BLaER1 treated with 17β-estradiol and CSF1 and Interleukin-3, amounts not matched to agents 10 nM and 100 nM (cell line): ENCODE results near the gene RGS6.
A peak's percentile ranks its signal among the peaks of the same experiment; 100 is the strongest.
"Not testable (repeated sequence)": the region's sequence is repeated elsewhere in the genome, so short reads cannot be mapped to it uniquely, and the experiment has no call there.

Experiments used
- H3K27ac ChIP-seq, 11 experiments: shearing (Covaris generic); formaldehyde crosslinking; 2 replicates each; pipeline ENCODE4 v1.8.1; 2022
- H3K27me3 ChIP-seq, 11 experiments: shearing (Covaris generic); formaldehyde crosslinking; 2 replicates each; pipeline ENCODE4 v1.8.1; 2022
- H3K36me3 ChIP-seq, 11 experiments: shearing (Covaris generic); formaldehyde crosslinking; 2 replicates each; pipeline ENCODE4 v1.8.1; 2022
- H3K4me1 ChIP-seq, 10 experiments: shearing (Covaris generic); formaldehyde crosslinking; 2 replicates each; pipeline ENCODE4 v1.8.1; 2022
- H3K4me2 ChIP-seq, 11 experiments: shearing (Covaris generic); formaldehyde crosslinking; 2 replicates each; pipeline ENCODE4 v1.8.1; 2022
- H3K4me3 ChIP-seq, 10 experiments: shearing (Covaris generic); formaldehyde crosslinking; 2 replicates each; pipeline ENCODE4 v1.8.1; 2022
- H3K9ac ChIP-seq, 11 experiments: shearing (Covaris generic); formaldehyde crosslinking; 2 replicates each; pipeline ENCODE4 v1.8.1; 2022
- H3K9me3 ChIP-seq, 11 experiments: shearing (Covaris generic); formaldehyde crosslinking; replicated peaks in 1 of 11; 2 replicates each; pipeline ENCODE4 v1.8.1; 2022
- H4K20me1 ChIP-seq, 11 experiments: shearing (Covaris generic); formaldehyde crosslinking; 2 replicates each; pipeline ENCODE4 v1.8.1; 2022
- Cebpa-rat ChIP-seq, 11 experiments: shearing (Covaris generic); IDR thresholded peaks; 2 replicates each; pipeline ENCODE4 v1.8.1; 2022

Gene RGS6

GRCh38 chr14:71907793-71908515 is 24.3 kb upstream of the RGS6 start:
- no peak for TF ChIP-seq Cebpa-rat (IDR thresholded peaks at IDR 0.05)
- H3K9ac ChIP-seq, result no peak overlapping the region
- H3K36me3 ChIP-seq, result no peaks in the 10 kb centered on the region
- no peak overlapping the region for H3K4me3 ChIP-seq
- no peak overlapping the region for H3K4me2 ChIP-seq
- no peaks in the 10 kb centered on the region for H3K27me3 ChIP-seq
- no peaks in the 10 kb centered on the region; a peak in 1 of 20 replicates for H3K4me1 ChIP-seq
- H3K27ac ChIP-seq, result no peak overlapping the region
- no peaks in the 10 kb centered on the region for H3K9me3 ChIP-seq
- H4K20me1 ChIP-seq, result no peaks in the 10 kb centered on the region

DNA sequence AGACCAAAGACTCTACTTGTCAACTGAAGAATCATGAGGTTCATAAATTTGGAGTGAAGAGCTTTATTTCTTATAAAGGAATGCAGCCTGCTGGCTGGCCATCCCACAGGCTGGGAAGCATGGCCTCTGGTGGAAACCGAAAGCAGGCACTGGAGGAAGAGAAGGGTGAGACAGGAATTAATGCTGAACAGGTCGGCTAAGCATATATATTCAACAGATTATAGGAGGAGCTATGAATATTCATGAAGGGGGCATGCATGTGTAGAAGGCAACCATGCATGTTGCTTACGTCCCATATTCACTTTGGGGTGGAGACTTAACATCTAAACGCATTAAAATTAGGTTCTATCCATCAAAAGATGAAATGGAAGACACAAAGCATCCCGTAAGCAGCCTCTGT is 20.6 kb upstream of the RGS6 start:
- Histone ChIP-seq H3K27me3 (no peaks in the 10 kb centered on the region), H3K9me3 (no peaks in the 10 kb centered on the region), H4K20me1 (no peaks in the 10 kb centered on the region), H3K4me3 (no peak overlapping the region), H3K36me3 (no peaks in the 10 kb centered on the region), H3K4me1 (no peaks in the 10 kb centered on the region; a peak in 1 of 20 replicates), H3K4me2 (no peak overlapping the region), H3K9ac (no peak overlapping the region), H3K27ac (no peak overlapping the region)
- TF ChIP-seq Cebpa-rat (IDR thresholded peaks at IDR 0.05), result no peak

DNA sequence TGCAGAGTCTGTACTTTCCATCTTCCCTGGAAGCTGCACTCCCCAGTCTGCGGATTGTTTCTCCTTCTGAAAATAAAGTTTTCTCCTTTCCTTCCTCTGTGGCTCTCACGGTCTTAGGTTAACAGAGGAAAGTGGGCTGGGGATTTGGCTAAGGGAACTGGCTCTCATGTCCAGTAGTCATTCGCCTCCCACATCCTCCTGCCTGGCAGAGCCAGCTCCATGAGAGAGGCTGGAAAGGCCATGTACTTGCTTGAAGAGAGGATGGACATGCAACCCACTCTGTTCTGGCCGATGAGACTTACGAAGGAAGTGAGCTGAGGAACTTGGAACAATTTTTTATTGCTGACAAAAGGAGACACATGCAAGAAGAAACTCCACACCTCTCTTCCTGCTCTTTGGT is 18.9 kb upstream of the RGS6 start:
- Histone ChIP-seq H3K9me3 (no peaks in the 10 kb centered on the region), H3K27ac (no peak overlapping the region), H3K4me1 (no peaks in the 10 kb centered on the region; a peak in 1 of 20 replicates), H3K9ac (no peak overlapping the region), H3K4me3 (no peak overlapping the region), H3K27me3 (no peaks in the 10 kb centered on the region), H3K36me3 (no peaks in the 10 kb centered on the region), H4K20me1 (no peaks in the 10 kb centered on the region), H3K4me2 (no peak overlapping the region)
- no peak for TF ChIP-seq Cebpa-rat (IDR thresholded peaks at IDR 0.05)

DNA sequence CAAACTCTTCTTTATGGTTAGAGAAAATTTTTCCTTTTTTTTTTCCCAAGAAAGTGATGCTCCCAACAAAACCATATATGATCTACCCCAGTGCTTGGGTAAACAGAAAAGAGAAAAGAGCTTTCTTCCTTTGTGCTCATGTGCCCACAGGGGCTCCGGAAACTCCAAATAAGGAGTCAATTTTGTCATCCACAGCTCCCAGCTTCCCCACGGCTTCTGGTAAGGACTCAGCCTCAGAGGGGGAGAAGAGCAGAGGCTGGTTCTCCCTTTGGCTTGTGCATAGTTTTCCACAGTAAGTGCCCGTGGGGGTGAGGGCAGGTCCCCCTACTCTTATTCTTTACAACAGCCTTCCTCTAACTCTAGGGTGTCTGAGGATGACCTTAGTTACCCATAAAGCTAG is 13.3 kb upstream of the RGS6 start:
- H3K4me2 ChIP-seq, result no peak overlapping the region
- H3K27ac ChIP-seq, result no peak overlapping the region
- H3K27me3 ChIP-seq, result no peaks in the 10 kb centered on the region
- H3K4me1 ChIP-seq, result no peaks in the 10 kb centered on the region
- no peaks in the 10 kb centered on the region for H3K36me3 ChIP-seq
- H3K9ac ChIP-seq, result no peak overlapping the region
- 0 out of 22 replicates have a peak, but pooled peaks cover 0 to 7% (median 0%) of the 10 kb centered on the region in 11 experiments for H3K9me3 ChIP-seq
- H3K4me3 ChIP-seq, result no peak overlapping the region
- TF ChIP-seq Cebpa-rat (IDR thresholded peaks at IDR 0.05), result no peak
- no peaks in the 10 kb centered on the region for H4K20me1 ChIP-seq

DNA sequence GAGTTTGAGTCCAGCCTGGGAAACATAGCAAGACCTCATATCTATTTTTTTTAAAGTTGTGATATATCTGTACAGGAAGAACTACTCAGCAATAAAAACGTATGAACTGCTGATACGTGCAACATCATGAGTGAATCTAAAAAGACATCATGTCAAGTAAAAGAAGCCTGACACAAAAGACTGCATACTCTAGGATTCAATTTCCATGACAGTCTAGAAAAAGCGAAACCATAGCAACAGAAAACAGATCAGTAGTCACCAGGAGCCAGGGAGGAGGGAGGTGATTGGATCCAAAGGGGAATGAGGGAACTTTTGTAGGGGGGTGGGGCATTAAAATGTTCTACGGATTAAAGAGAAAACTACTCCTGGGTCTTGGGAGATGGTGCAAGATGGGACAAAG is 8.7 kb upstream of the RGS6 start:
- Histone ChIP-seq H3K9ac (no peak overlapping the region), H3K27me3 (no peaks in the 10 kb centered on the region), H3K9me3 (peaks cover 0 to 7% (median 0%) of the 10 kb centered on the region in 11 experiments; a peak in 2 of 22 replicates), H3K4me1 (no peaks in the 10 kb centered on the region), H3K4me2 (no peak overlapping the region), H3K36me3 (no peaks in the 10 kb centered on the region), H3K27ac (no peak overlapping the region), H3K4me3 (no peak overlapping the region), H4K20me1 (no peaks in the 10 kb centered on the region)
- TF ChIP-seq Cebpa-rat (IDR thresholded peaks at IDR 0.05), result no peak

GRCh38 chr14:71931492-71932228 is 569 bp upstream of the RGS6 start:
- TF ChIP-seq Cebpa-rat (IDR thresholded peaks at IDR 0.05), result no peak
- H4K20me1 ChIP-seq, result peaks cover 0 to 13% (median 8%) of the 10 kb centered on the region in 11 experiments; a peak in 7 of 22 replicates
- H3K27me3 ChIP-seq, result peaks cover 46 to 59% (median 52%) of the 10 kb centered on the region in 11 experiments
- no peak overlapping the region for H3K27ac ChIP-seq
- peak overlapping the region; percentile 90 to 100 (median 98) for H3K4me2 ChIP-seq
- H3K9me3 ChIP-seq, result peaks cover 0 to 5% (median 0%) of the 10 kb centered on the region in 11 experiments; a peak in 1 of 22 replicates
- H3K4me1 ChIP-seq, result peaks cover 11 to 16% (median 14%) of the 10 kb centered on the region in 10 experiments
- no peaks in the 10 kb centered on the region for H3K36me3 ChIP-seq
- H3K9ac ChIP-seq, result peak overlapping the region in 5 of 11 experiments; percentile 20 to 49 (median 28); a peak in 4 of 22 replicates
- peak overlapping the region; percentile 50 to 71 (median 62) for H3K4me3 ChIP-seq

DNA sequence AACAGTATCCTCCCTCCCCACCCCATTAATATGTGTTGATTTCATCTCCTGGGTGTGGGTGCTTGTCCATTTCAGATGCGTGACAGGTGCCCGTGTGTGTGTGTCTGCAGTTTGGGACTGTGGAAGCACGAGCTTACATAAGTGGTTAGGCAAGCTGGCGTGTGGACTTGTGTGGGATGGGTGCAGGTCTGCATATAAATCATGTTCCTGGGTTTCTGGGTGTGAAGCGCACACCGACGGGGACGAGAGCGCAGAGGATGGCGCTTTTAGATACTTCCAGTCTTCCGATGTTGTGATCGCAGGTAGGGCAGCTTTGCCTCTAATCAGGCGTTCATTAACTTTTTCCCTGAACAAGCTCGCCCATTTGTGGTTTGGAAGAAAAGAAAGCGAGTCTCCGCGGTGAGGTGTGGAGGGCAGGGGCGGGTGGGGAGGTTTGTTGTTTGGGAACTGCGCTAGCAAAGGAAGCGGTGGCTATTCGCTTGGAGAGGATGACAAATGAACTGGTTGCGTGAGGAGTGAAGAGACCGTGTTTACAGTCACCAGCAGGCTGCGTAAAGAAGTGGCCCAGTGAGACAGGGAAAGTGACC is 865 bp downstream of the RGS6 start:
- peaks cover 11 to 16% (median 14%) of the 10 kb centered on the region in 10 experiments for H3K4me1 ChIP-seq
- H3K9ac ChIP-seq, result peak overlapping the region in 2 of 11 experiments; percentile 14 to 45; a peak in 2 of 22 replicates
- peak overlapping the region; percentile 50 to 71 (median 62); a peak in 19 of 20 replicates for H3K4me3 ChIP-seq
- peaks cover 0 to 13% (median 8%) of the 10 kb centered on the region in 11 experiments; a peak in 7 of 22 replicates for H4K20me1 ChIP-seq
- H3K27me3 ChIP-seq, result peaks cover 46 to 59% (median 52%) of the 10 kb centered on the region in 11 experiments
- H3K27ac ChIP-seq, result no peak overlapping the region
- TF ChIP-seq Cebpa-rat (IDR thresholded peaks at IDR 0.05), result no peak
- peaks cover 0 to 5% (median 0%) of the 10 kb centered on the region in 11 experiments; a peak in 1 of 22 replicates for H3K9me3 ChIP-seq
- no peaks in the 10 kb centered on the region for H3K36me3 ChIP-seq
- H3K4me2 ChIP-seq, result peak overlapping the region; percentile 90 to 100 (median 98)

DNA sequence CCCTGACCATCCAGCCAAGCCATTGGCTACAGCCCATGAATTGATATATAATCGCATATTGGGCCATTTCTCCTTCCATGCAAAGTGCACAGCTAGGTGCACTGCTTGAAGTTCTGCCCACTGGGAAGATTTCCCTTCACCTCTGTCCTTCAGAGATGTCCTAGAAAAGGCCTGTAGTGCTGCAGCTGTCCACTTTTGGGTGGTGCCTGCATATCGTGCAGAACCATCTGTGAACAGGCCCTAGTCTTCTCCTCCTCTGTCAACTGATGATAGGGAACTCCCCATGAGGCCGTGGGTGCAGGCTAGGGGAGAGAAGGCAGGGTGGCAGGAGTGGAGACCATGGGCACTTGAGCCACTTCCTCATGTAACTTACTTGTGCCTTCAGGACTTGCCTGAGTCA is 6.0 kb downstream of the RGS6 start:
- H3K4me1 ChIP-seq, H3K27ac ChIP-seq, H3K4me3 ChIP-seq, H3K36me3 ChIP-seq, H4K20me1 ChIP-seq, H3K4me2 ChIP-seq, H3K9ac ChIP-seq: not testable (repeated sequence)
- Histone ChIP-seq H3K9me3 (peaks cover 17 to 28% (median 23%) of the 10 kb centered on the region in 11 experiments), H3K27me3 (peaks cover 17 to 24% (median 19%) of the 10 kb centered on the region in 11 experiments)

DNA sequence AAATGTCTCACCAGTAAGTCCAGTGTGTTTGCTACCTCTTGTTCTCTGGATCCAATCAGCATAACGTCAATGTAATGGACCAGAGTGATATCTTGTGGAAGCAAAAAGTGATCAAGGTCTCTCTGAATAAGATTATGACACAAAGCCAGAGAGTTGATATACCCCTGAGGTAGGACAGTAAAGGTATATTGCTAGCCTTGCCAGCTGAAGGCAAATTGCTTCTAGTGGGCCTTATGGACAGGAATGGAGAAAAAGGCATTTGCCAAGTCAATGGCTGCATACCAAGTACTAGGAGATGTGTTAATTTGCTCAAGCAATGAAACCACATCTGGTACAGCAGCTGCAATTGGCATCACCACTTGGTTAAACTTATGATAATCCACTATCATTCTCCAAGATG is 7.1 kb downstream of the RGS6 start:
- Histone ChIP-seq H3K4me1 (peaks cover 0 to 18% (median 8%) of the 10 kb centered on the region in 10 experiments; a peak in 11 of 20 replicates), H3K9me3 (peaks cover 17 to 28% (median 23%) of the 10 kb centered on the region in 11 experiments), H3K27me3 (peaks cover 6 to 13% (median 8%) of the 10 kb centered on the region in 11 experiments)
- not testable (repeated sequence) for H3K9ac ChIP-seq, H3K4me3 ChIP-seq, H4K20me1 ChIP-seq, H3K4me2 ChIP-seq, H3K27ac ChIP-seq, H3K36me3 ChIP-seq

- H3K9ac ChIP-seq, H3K27ac ChIP-seq, H3K27me3 ChIP-seq, H3K4me3 ChIP-seq, H3K4me2 ChIP-seq, H3K36me3 ChIP-seq, H4K20me1 ChIP-seq: not testable (repeated sequence)
- Histone ChIP-seq H3K9me3 (peaks cover 17 to 28% (median 23%) of the 10 kb centered on the region in 11 experiments), H3K4me1 (peaks cover 0 to 18% (median 8%) of the 10 kb centered on the region in 10 experiments; a peak in 11 of 20 replicates)
Observed at GRCh38 chr14:71940500-71940899, 8.3 kb downstream of the RGS6 start.

GRCh38 chr14:71941616-71942015 is 9.4 kb downstream of the RGS6 start:
- H4K20me1 ChIP-seq, H3K36me3 ChIP-seq, H3K9ac ChIP-seq, H3K4me2 ChIP-seq, H3K27me3 ChIP-seq, H3K27ac ChIP-seq, H3K4me3 ChIP-seq: not testable (repeated sequence)
- Histone ChIP-seq H3K9me3 (peaks cover 17 to 28% (median 23%) of the 10 kb centered on the region in 11 experiments), H3K4me1 (peaks cover 0 to 18% (median 8%) of the 10 kb centered on the region in 10 experiments; a peak in 12 of 20 replicates)
